Measurements from ENCODE around the gene SF3B3. TPM values are rescaled to one million over a fixed set of nuclear protein-coding genes. Genes with fewer than 3 reads are reported as not detected.

Gene SF3B3
- total and polyA plus RNA-seq, 2 donors (not counting 3 experiments of a cell fraction or from before 2014, with no cell fraction given): 167 to 324 TPM

Small RNA genes lying within 50 kb of the gene (small RNA-seq; reads per million reads assigned to genes)
- 2.0 reads per million for gene SNORD111 (ENCODE audit: insufficient read depth, insufficient read length, low read depth, low replicate concordance)
- 159 reads per million, percentile 98 among the genes with 10 or more reads in this experiment for gene SNORD111B (ENCODE audit: insufficient read depth, insufficient read length, low read depth, low replicate concordance)

Other genes starting within 250 kb of the SF3B3 start
- gene AARS1, start 234.3 kb upstream of the SF3B3 start, total RNA-seq: 109 and 110 TPM in 2 replicates
- gene AARS1, start 234.3 kb upstream of the SF3B3 start, polyA plus RNA-seq: 58.9 and 71.3 TPM in 2 replicates
- 33.6 and 34.3 TPM in 2 replicates for gene DDX19B, start 224.6 kb upstream of the SF3B3 start, total RNA-seq
- 23.8 and 28.1 TPM in 2 replicates for gene DDX19B, start 224.6 kb upstream of the SF3B3 start, polyA plus RNA-seq
- 41.3 and 41.6 TPM in 2 replicates for gene DDX19A, start 176.9 kb upstream of the SF3B3 start, total RNA-seq
- 21.7 and 26.5 TPM in 2 replicates for gene DDX19A, start 176.9 kb upstream of the SF3B3 start, polyA plus RNA-seq
- gene ST3GAL2, start 84.7 kb upstream of the SF3B3 start, total RNA-seq: 50.2 and 50.4 TPM in 2 replicates
- 23.0 and 33.3 TPM in 2 replicates for gene ST3GAL2, start 84.7 kb upstream of the SF3B3 start, polyA plus RNA-seq
- gene FCSK, start 69.2 kb upstream of the SF3B3 start, total RNA-seq: 13.2 and 18.0 TPM in 2 replicates
- gene FCSK, start 69.2 kb upstream of the SF3B3 start, polyA plus RNA-seq: 11.4 and 12.4 TPM in 2 replicates
- 46.5 and 61.2 TPM in 2 replicates for gene COG4, start 262 bp upstream of the SF3B3 start, total RNA-seq
- gene COG4, start 262 bp upstream of the SF3B3 start, polyA plus RNA-seq: 53.7 and 56.2 TPM in 2 replicates
- gene IL34, start 122.7 kb downstream of the SF3B3 start, total RNA-seq: 0.23 and 0.97 TPM in 2 replicates
- gene IL34, start 122.7 kb downstream of the SF3B3 start, polyA plus RNA-seq: 0.88 and 1.0 TPM in 2 replicates
- gene MTSS2, start 162.2 kb downstream of the SF3B3 start, total RNA-seq: 37.6 and 42.3 TPM in 2 replicates
- gene MTSS2, start 162.2 kb downstream of the SF3B3 start, polyA plus RNA-seq: 38.4 and 41.3 TPM in 2 replicates

All from endothelial cell of umbilical vein (primary cell).